Measurements from ENCODE around the gene INPP4B. TPM values are rescaled to one million over a fixed set of nuclear protein-coding genes. Genes with fewer than 3 reads are reported as not detected.

Gene INPP4B
- total and polyA plus RNA-seq, 2 of the 4 experiments (the other 2 are of a cell fraction), result 1.8 to 14.0 TPM

- dilution Hi-C loops (cut with HindIII; ENCODE audit: low sequenced_read_pairs, unreplicated experiment), result no loop called here
Measured at GRCh38 chr4:142393127-142393526, 453.0 kb downstream of the INPP4B start.

More at GRCh38 chr4:142393127-142393526, 453.0 kb downstream of the INPP4B start:
- Histone ChIP-seq H4K5ac (ENCODE audit: low read depth, low read length) (no peak overlapping the region), H2BK5ac (ENCODE audit: low read depth, low read length, poor library complexity, severe bottlenecking) (no peak overlapping the region), H2BK120ac (ENCODE audit: low read depth, low read length) (no peak overlapping the region), H3K9me3 (ENCODE audit: control insufficient read depth, insufficient read depth, low read length) (no peaks in the 10 kb centered on the region), H4K20me1 (ENCODE audit: insufficient read depth, low read length) (no peaks in the 10 kb centered on the region), H3K4ac (ENCODE audit: low read depth, low read length) (no peak overlapping the region), H3K4me2 (ENCODE audit: low read depth, low read length) (no peak overlapping the region), H4K91ac (ENCODE audit: insufficient read depth, low read depth, low read length) (no peak overlapping the region), H4K8ac (ENCODE audit: low read depth in 2 of 2, low read length in 2 of 2) (no peak overlapping the region), H3K9ac (ENCODE audit: low read depth, low read length) (no peak overlapping the region), H2AK9ac (replicated peaks; ENCODE audit: low read depth, low read length, poor library complexity) (no peak overlapping the region), H3K4me1 (ENCODE audit: control insufficient read depth, insufficient read depth, low read length) (no peaks in the 10 kb centered on the region), H3K36me3 (ENCODE audit: control insufficient read depth, insufficient read depth, low read length) (no peaks in the 10 kb centered on the region), H3K23ac (ENCODE audit: low read depth, low read length) (no peak overlapping the region), H3K27ac (ENCODE audit: insufficient read depth, low read length) (no peak overlapping the region), H2BK20ac (ENCODE audit: low read depth, low read length) (no peak overlapping the region), H3K9me1 (ENCODE audit: insufficient read depth, low read length) (no peaks in the 10 kb centered on the region), H3K56ac (ENCODE audit: extremely low read depth, insufficient read depth, low read length) (no peak overlapping the region), H3K14ac (replicated peaks; ENCODE audit: low read depth, low read length) (no peak overlapping the region), H2AK5ac (ENCODE audit: low read depth, low read length) (no peak overlapping the region), H3K27me3 (ENCODE audit: control insufficient read depth, insufficient read depth, low read length) (no peaks in the 10 kb centered on the region), H3K4me3 (ENCODE audit: insufficient read depth, low read depth, low read length) (no peak overlapping the region), H2BK15ac (ENCODE audit: low read depth, low read length) (no peak overlapping the region), H3K18ac (ENCODE audit: low read depth, low read length) (no peak overlapping the region), H2AFZ (replicated peaks; ENCODE audit: low read length, poor library complexity) (no peak overlapping the region), H3K79me1 (ENCODE audit: low read depth in 1 of 2, low read length in 2 of 2) (peaks cover 0 to 5% of the 10 kb centered on the region in 2 experiments; a peak in 2 of 4 replicates)
- ATAC-seq (ENCODE audit: low read depth) (no peak), DNase-seq (no peak)
- no TSS peak for BruUV-seq (replicated peaks)
- intact Hi-C loops (cut with micrococcal nuclease) (no loop called here), in situ Hi-C loops (cut with MboI; ENCODE audit: low sequenced_read_pairs) (no loop called here)
- CTCF ChIA-PET, result no interaction called here
- no CpG with 5 or more reads among the region's 4 CpGs for WGBS, 2 experiments (ENCODE audit: extremely low coverage in 2 of 2, insufficient read length in 1 of 2)
- POLR2A ChIA-PET (ENCODE audit: unreplicated experiment), result no interaction called here
- no peak for TF ChIP-seq MXI1 (IDR thresholded peaks at IDR 0.05; ENCODE audit: borderline replicate concordance, low read depth, low read length)
- no peak for TF ChIP-seq RFX5 (IDR thresholded peaks at IDR 0.05; ENCODE audit: low read depth, low read length)
- TF ChIP-seq BHLHE40 (IDR thresholded peaks at IDR 0.05; ENCODE audit: low read depth, low read length), result no peak
- TF ChIP-seq CTCF (conservative IDR thresholded peaks at IDR 0.05; ENCODE audit: low read depth, low read length), result no peak
